IMR-90 (cell line): ENCODE data around the gene POLR3E. TPM values are rescaled to one million over a fixed set of nuclear protein-coding genes. Genes with fewer than 3 reads are reported as not detected.

Source experiments
- ATAC-seq: fragments of 200-7000 bp; cut with Tn5 transposase; 2 replicates; pipeline ENCODE4 v1.9.1; 2020; ENCODE audit warnings: low read depth, mild to moderate bottlenecking, moderate library complexity
- BruUV-seq: library from RNA; stranded (reverse); fragments of 400-500 nt; replicated peaks from 2 replicates; lab custom pipeline; 2021; lab: Mats Ljungman, UMichigan
- CTCF ChIA-PET: fragments of 300-600 bp; formaldehyde crosslinking; extraction: SDS; loops from one replicate; lab custom pipeline; 2021; ENCODE audit warnings: antibody characterized with exemption; lab: Yijun Ruan, JAX
- POLR2A ChIA-PET: fragments of 300-600 bp; sonication (Branson Sonifier 250); formaldehyde crosslinking; loops from one replicate; lab custom pipeline; 2022; ENCODE audit warnings: antibody characterized with exemption; ENCODE audit not compliant: unreplicated experiment; lab: Charles Lee
- DNase-seq: peaks from one replicate; pipeline ENCODE4 v3.0.0; 2013
- H2AFZ ChIP-seq: replicated peaks from 2 replicates; pipeline ENCODE3; 2013; ENCODE audit warnings: low read length, mild to moderate bottlenecking; ENCODE audit not compliant: poor library complexity
- H2AK5ac ChIP-seq: 2 replicates; pipeline ENCODE4 v1.6.1; 2013; ENCODE audit warnings: low read depth, low read length, inconsistent platforms
- H2AK9ac ChIP-seq: replicated peaks from 2 replicates; pipeline ENCODE3; 2013; ENCODE audit warnings: mild to moderate bottlenecking, low read depth, low read length, moderate library complexity; ENCODE audit not compliant: poor library complexity
- H2BK120ac ChIP-seq: 2 replicates; pipeline ENCODE4 v1.6.1; 2013; ENCODE audit warnings: low read depth, low read length, inconsistent platforms
- H2BK15ac ChIP-seq: 3 replicates; pipeline ENCODE4 v1.6.1; 2013; ENCODE audit warnings: low read depth, low read length, inconsistent platforms
- H2BK20ac ChIP-seq: 2 replicates; pipeline ENCODE4 v1.6.1; 2013; ENCODE audit warnings: low read depth, mild to moderate bottlenecking, inconsistent platforms, low read length, moderate library complexity
- H2BK5ac ChIP-seq: 2 replicates; pipeline ENCODE4 v1.6.1; 2013; ENCODE audit warnings: mild to moderate bottlenecking, low read depth, low read length, inconsistent platforms; ENCODE audit not compliant: poor library complexity, severe bottlenecking
- H3K14ac ChIP-seq: replicated peaks from 2 replicates; pipeline ENCODE4 v1.6.1; 2013; ENCODE audit warnings: low read depth, low read length, inconsistent platforms
- H3K18ac ChIP-seq: 2 replicates; pipeline ENCODE4 v1.6.1; 2013; ENCODE audit warnings: low read depth, low read length, control low read depth
- H3K23ac ChIP-seq: 2 replicates; pipeline ENCODE4 v1.6.1; 2013; ENCODE audit warnings: low read depth, low read length, inconsistent platforms
- H3K27ac ChIP-seq: 2 replicates; pipeline ENCODE4 v1.5.1; 2013; ENCODE audit warnings: mild to moderate bottlenecking, control low read depth, low read length; ENCODE audit not compliant: insufficient read depth
- H3K27me3 ChIP-seq: 2 replicates; pipeline ENCODE4 v1.6.1; 2013; ENCODE audit warnings: low read length; ENCODE audit not compliant: control insufficient read depth, insufficient read depth
- H3K36me3 ChIP-seq: 2 replicates; pipeline ENCODE4 v1.6.1; 2013; ENCODE audit warnings: low read length, mixed read lengths; ENCODE audit not compliant: control insufficient read depth, insufficient read depth
- H3K4ac ChIP-seq: 2 replicates; pipeline ENCODE4 v1.6.1; 2013; ENCODE audit warnings: low read depth, low read length, inconsistent platforms
- H3K4me1 ChIP-seq: 2 replicates; pipeline ENCODE4 v1.6.1; 2013; ENCODE audit warnings: low read length, mixed read lengths; ENCODE audit not compliant: control insufficient read depth, insufficient read depth
- H3K4me2 ChIP-seq: 2 replicates; pipeline ENCODE4 v1.6.1; 2013; ENCODE audit warnings: low read depth, mild to moderate bottlenecking, control low read depth, low read length, moderate library complexity
- H3K4me3 ChIP-seq: 2 replicates; pipeline ENCODE4 v1.5.1; 2013; ENCODE audit warnings: low read depth, mild to moderate bottlenecking, control low read depth, low read length, moderate library complexity; ENCODE audit not compliant: insufficient read depth
- H3K56ac ChIP-seq: 2 replicates; pipeline ENCODE4 v1.6.1; 2013; ENCODE audit warnings: low read length, inconsistent platforms; ENCODE audit not compliant: insufficient read depth; ENCODE audit errors: extremely low read depth
- H3K79me1 ChIP-seq, 2 experiments: 2 replicates each; pipeline ENCODE4 v1.6.1; 2013; ENCODE audit warnings: low read length in 2 of 2, inconsistent platforms in 1 of 2, low read depth in 1 of 2
- H3K9ac ChIP-seq: 2 replicates; pipeline ENCODE4 v1.6.1; 2013; ENCODE audit warnings: low read depth, low read length, control low read depth
- H3K9me1 ChIP-seq: 2 replicates; pipeline ENCODE4 v1.6.1; 2013; ENCODE audit warnings: low read length, inconsistent platforms; ENCODE audit not compliant: insufficient read depth
- H3K9me3 ChIP-seq: 2 replicates; pipeline ENCODE4 v1.6.1; 2013; ENCODE audit warnings: low read length; ENCODE audit not compliant: control insufficient read depth, insufficient read depth
- H4K20me1 ChIP-seq: 2 replicates; pipeline ENCODE4 v1.6.1; 2013; ENCODE audit warnings: low read length, inconsistent platforms; ENCODE audit not compliant: insufficient read depth
- H4K5ac ChIP-seq: 2 replicates; pipeline ENCODE4 v1.6.1; 2013; ENCODE audit warnings: mild to moderate bottlenecking, low read depth, low read length, control low read depth
- H4K8ac ChIP-seq, 2 experiments: 2 replicates each; pipeline ENCODE4 v1.6.1; 2013; ENCODE audit warnings: low read depth in 2 of 2, low read length in 2 of 2, control low read depth in 1 of 2, inconsistent platforms in 1 of 2
- H4K91ac ChIP-seq: 2 replicates; pipeline ENCODE4 v1.6.1; 2013; ENCODE audit warnings: low read depth, low read length, inconsistent platforms; ENCODE audit not compliant: insufficient read depth
- BHLHE40 ChIP-seq: fragments of 150-350 bp; IDR thresholded peaks from 2 replicates; pipeline ENCODE4 v1.6.1; 2016; ENCODE audit warnings: mild to moderate bottlenecking, low read depth, low read length
- MXI1 ChIP-seq: IDR thresholded peaks from 2 replicates; pipeline ENCODE4 v1.6.1; 2012; ENCODE audit warnings: low read depth, mild to moderate bottlenecking, low read length, moderate library complexity, borderline replicate concordance
- RCOR1 ChIP-seq: IDR thresholded peaks from 2 replicates; pipeline ENCODE4 v1.6.1; 2012; ENCODE audit warnings: mild to moderate bottlenecking, low read length, improper control_type of control experiment; ENCODE audit not compliant: insufficient replicate concordance
- SMC3 ChIP-seq: fragments of 150-350 bp; IDR thresholded peaks from 2 replicates; pipeline ENCODE4 v1.6.1; 2016; ENCODE audit warnings: low read depth, mild to moderate bottlenecking, antibody characterized with exemption, low read length, moderate library complexity
- whole genome bisulfite sequencing, 2 experiments: methylation state at CpG; one replicate each; pipeline versions ENCODE4 v1.1.5 to v1.1.7; 2013; ENCODE audit warnings: missing lambda C conversion rate in 2 of 2; ENCODE audit not compliant: insufficient read length in 1 of 2; ENCODE audit errors: extremely low coverage in 2 of 2; 5-methylcytosine and 5-hydroxymethylcytosine counted together
- dilution Hi-C: fragments of 300-500 bp; cut with HindIII; formaldehyde crosslinking; loops from one replicate; pipeline ENCODE4 v1.14.3; 2018; ENCODE audit warnings: low sequenced_read_pairs; ENCODE audit not compliant: unreplicated experiment
- in situ Hi-C: fragments of 300-500 bp; cut with MboI; formaldehyde crosslinking; loops from 3 replicates; pipeline ENCODE4 v1.14.3; 2019; ENCODE audit warnings: low sequenced_read_pairs, inconsistent platforms, mixed read lengths
- intact Hi-C: fragments of 100-400 bp; cut with micrococcal nuclease; formaldehyde crosslinking; loops from 2 replicates; pipeline ENCODE4 v1.10.0; 2022
- polyA plus RNA-seq, 3 experiments: library from polyadenylated mRNA; depleted of rRNA; stranded (reverse); fragments of >200 nt; gene quantifications; 2 replicates each; pipeline ENCODE4 v1.2.3, GENCODE V29; 2012; ENCODE audit warnings: low replicate concordance in 1 of 3
- total RNA-seq: library from RNA; depleted of rRNA; stranded (reverse); fragments of >200 nt; gene quantifications from 2 replicates; pipeline ENCODE4 v1.2.3, GENCODE V29; 2012
- TF ChIP-seq, protein P1 (sequence below): fragments of 150-350 bp; IDR thresholded peaks from 2 replicates; pipeline ENCODE4 v1.6.1; 2016; ENCODE audit warnings: low read depth, mild to moderate bottlenecking, low read length, moderate library complexity, borderline replicate concordance

POLR3E gene
- total and polyA plus RNA-seq, 2 of the 4 experiments (the other 2 are of a cell fraction), result 19.9 to 46.0 TPM

GRCh38 chr16:22306788-22307187 is 9.6 kb downstream of the POLR3E start:
- H4K91ac ChIP-seq, result no peak overlapping the region
- H3K4me3 ChIP-seq, result no peak overlapping the region
- H4K5ac ChIP-seq, result no peak overlapping the region
- H3K27ac ChIP-seq, result no peak overlapping the region
- H3K9me1 ChIP-seq, result no peaks in the 10 kb centered on the region; the same call in 1 of the 2 replicates
- no peak overlapping the region; the same call in 1 of the 2 replicates for H2AK5ac ChIP-seq
- no peak overlapping the region for H4K8ac ChIP-seq
- in situ Hi-C loops, result no loop called here
- H3K36me3 ChIP-seq, result peaks cover 46% of the 10 kb centered on the region
- H2AFZ ChIP-seq, result no peak overlapping the region
- no peak overlapping the region for H3K4ac ChIP-seq
- H3K23ac ChIP-seq, result no peak overlapping the region
- H2BK15ac ChIP-seq, result no peak overlapping the region
- no peak for DNase-seq
- H2BK20ac ChIP-seq, result no peak overlapping the region
- H4K20me1 ChIP-seq, result peaks cover 25% of the 10 kb centered on the region; the same call in 1 of the 2 replicates
- peaks cover 14 to 48% of the 10 kb centered on the region in 2 experiments for H3K79me1 ChIP-seq
- no TSS peak for BruUV-seq
- H3K9ac ChIP-seq, result no peak overlapping the region
- no peaks in the 10 kb centered on the region for H3K4me1 ChIP-seq
- no peak overlapping the region for H3K14ac ChIP-seq
- POLR2A ChIA-PET, result no interaction called here
- no peak overlapping the region for H3K4me2 ChIP-seq
- TF ChIP-seq, protein P1, sequence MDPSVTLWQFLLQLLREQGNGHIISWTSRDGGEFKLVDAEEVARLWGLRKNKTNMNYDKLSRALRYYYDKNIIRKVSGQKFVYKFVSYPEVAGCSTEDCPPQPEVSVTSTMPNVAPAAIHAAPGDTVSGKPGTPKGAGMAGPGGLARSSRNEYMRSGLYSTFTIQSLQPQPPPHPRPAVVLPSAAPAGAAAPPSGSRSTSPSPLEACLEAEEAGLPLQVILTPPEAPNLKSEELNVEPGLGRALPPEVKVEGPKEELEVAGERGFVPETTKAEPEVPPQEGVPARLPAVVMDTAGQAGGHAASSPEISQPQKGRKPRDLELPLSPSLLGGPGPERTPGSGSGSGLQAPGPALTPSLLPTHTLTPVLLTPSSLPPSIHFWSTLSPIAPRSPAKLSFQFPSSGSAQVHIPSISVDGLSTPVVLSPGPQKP, result no peak
- no peak for TF ChIP-seq RCOR1
- TF ChIP-seq SMC3, result no peak
- no peak for TF ChIP-seq BHLHE40
- no peak for TF ChIP-seq MXI1
- intact Hi-C loops, result no loop called here
- H3K9me3 ChIP-seq, result no peaks in the 10 kb centered on the region
- no peaks in the 10 kb centered on the region for H3K27me3 ChIP-seq
- CTCF ChIA-PET, result no interaction called here
- dilution Hi-C loops, result no loop called here
- H2BK5ac ChIP-seq, result no peak overlapping the region
- H2BK120ac ChIP-seq, result no peak overlapping the region
- ATAC-seq, result no peak
- H2AK9ac ChIP-seq, result no peak overlapping the region
- H3K18ac ChIP-seq, result no peak overlapping the region
- 100% methylated on average over 1 of the region's 9 CpGs; no CpG with 5 or more reads in 1 of the 2 experiments for WGBS, 2 experiments
- no peak overlapping the region for H3K56ac ChIP-seq
